ENCODE results near the gene PRKAG2. TPM values are rescaled to one million over a fixed set of nuclear protein-coding genes. Genes with fewer than 3 reads are reported as not detected.
A peak's percentile ranks its signal among the peaks of the same experiment; 100 is the strongest.

Gene PRKAG2
- total and polyA plus RNA-seq, 2 of the 13 experiments (the other 11 are each of a cell fraction or from before 2014, with no cell fraction given), result 0.90 to 1.3 TPM

DNA sequence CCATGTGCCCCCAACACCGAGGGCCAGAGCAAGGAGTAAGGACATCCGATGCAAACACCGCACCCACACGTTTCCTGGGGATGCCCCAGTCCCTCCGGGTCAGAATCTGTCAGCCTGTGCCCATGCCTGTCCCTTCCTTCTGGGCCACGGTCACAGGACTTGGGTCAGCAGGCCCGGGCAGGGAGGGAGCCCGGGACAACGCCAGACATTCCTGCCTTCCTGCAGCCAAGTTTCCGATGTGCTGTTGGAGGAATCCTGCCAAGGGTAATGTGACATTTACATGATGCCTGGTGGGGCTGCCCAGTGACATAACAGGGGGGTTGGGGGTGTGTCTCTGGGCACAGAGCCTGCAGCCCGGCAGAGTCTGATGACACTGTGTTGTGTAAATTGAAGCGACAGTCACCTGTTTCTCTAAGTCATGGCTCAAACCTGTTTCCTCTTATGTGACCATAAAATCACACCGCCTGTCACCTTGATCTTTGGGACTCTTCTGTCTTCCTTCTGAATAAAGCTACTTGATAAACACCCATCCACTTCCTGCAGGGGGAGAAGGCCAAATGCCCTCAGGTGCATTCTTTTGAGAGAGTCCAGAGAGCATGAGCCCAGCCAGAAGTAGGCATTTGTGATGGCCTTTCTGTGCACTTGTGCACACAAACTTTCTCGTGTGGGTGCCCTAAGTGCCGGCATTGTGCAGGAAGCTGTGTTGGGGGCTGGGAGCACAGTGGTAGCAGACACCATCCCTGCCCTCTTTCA is 181.9 kb downstream of the PRKAG2 start:
- CTCF ChIA-PET (ENCODE audit: low intra/inter-chr PET ratio, low total read pairs), result no interaction called here
- intact Hi-C loops (cut with micrococcal nuclease; ENCODE audit: unreplicated experiment), result no loop called here
- 25% methylated on average over 9 of the region's 15 CpGs for WGBS (ENCODE audit: low lambda C conversion rate)

More for the DNA sequence above, 181.9 kb downstream of the PRKAG2 start:
- Histone ChIP-seq H3K4me1 (ENCODE audit: insufficient read depth, low read length) (peaks cover 22% of the 10 kb centered on the region), H3K27ac (ENCODE audit: extremely low read length, insufficient read depth, low read length) (no peak overlapping the region), H3K79me2 (ENCODE audit: insufficient read depth, low read length) (no peaks in the 10 kb centered on the region), H3K27me3 (ENCODE audit: control insufficient read depth in 1 of 2, insufficient read depth in 2 of 2, low read length in 2 of 2) (peaks cover 1 to 22% of the 10 kb centered on the region in 2 experiments; a peak in 3 of 5 replicates), H3K9me3 (ENCODE audit: low read length) (no peaks in the 10 kb centered on the region), H2AFZ (ENCODE audit: low read length) (no peak overlapping the region), H4K20me1 (ENCODE audit: insufficient read depth, low read length) (no peaks in the 10 kb centered on the region), H3K36me3 (replicated peaks in 1 of 2; ENCODE audit: control insufficient read depth in 1 of 2, insufficient read depth in 2 of 2, low read length in 2 of 2) (no peaks in the 10 kb centered on the region), H3K9ac (ENCODE audit: insufficient read depth, low read depth, low read length) (no peak overlapping the region), H3K4me3 (replicated peaks in 1 of 3; ENCODE audit: insufficient read depth in 1 of 3, low read depth in 2 of 3, low read length in 3 of 3) (no peak overlapping the region), H3K4me2 (ENCODE audit: low read depth, low read length) (peak overlapping the region; percentile 12; the same call in 1 of the 2 replicates)
- in situ Hi-C loops (cut with HindIII; ENCODE audit: extremely low pct_ligation_motif_present, low pct_unique_long_range_greater_than_20kb), result no loop called here
- POLR2A ChIA-PET, result no interaction called here
- FAIRE-seq (no peak), ATAC-seq (peak; percentile 25), DNase-seq (ENCODE audit: low spot score) (peak; percentile 40)
- TF ChIP-seq POLR2G (IDR thresholded peaks at IDR 0.05; ENCODE audit: low read depth, low read length), result no peak
- 0 out of 2 replicates have a peak, but pooled peaks have one; percentile 19 for TF ChIP-seq PHF21A (CRISPR knock-in tag; IDR thresholded peaks at IDR 0.05)
- TF ChIP-seq, protein P1, sequence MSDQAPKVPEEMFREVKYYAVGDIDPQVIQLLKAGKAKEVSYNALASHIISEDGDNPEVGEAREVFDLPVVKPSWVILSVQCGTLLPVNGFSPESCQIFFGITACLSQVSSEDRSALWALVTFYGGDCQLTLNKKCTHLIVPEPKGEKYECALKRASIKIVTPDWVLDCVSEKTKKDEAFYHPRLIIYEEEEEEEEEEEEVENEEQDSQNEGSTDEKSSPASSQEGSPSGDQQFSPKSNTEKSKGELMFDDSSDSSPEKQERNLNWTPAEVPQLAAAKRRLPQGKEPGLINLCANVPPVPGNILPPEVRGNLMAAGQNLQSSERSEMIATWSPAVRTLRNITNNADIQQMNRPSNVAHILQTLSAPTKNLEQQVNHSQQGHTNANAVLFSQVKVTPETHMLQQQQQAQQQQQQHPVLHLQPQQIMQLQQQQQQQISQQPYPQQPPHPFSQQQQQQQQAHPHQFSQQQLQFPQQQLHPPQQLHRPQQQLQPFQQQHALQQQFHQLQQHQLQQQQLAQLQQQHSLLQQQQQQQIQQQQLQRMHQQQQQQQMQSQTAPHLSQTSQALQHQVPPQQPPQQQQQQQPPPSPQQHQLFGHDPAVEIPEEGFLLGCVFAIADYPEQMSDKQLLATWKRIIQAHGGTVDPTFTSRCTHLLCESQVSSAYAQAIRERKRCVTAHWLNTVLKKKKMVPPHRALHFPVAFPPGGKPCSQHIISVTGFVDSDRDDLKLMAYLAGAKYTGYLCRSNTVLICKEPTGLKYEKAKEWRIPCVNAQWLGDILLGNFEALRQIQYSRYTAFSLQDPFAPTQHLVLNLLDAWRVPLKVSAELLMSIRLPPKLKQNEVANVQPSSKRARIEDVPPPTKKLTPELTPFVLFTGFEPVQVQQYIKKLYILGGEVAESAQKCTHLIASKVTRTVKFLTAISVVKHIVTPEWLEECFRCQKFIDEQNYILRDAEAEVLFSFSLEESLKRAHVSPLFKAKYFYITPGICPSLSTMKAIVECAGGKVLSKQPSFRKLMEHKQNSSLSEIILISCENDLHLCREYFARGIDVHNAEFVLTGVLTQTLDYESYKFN (CRISPR knock-in tag; conservative IDR thresholded peaks at IDR 0.05), result 0 out of 2 replicates have a peak, but pooled peaks have one; percentile 21
- TF ChIP-seq ARNT (IDR thresholded peaks at IDR 0.05), result no peak
- TF ChIP-seq RELA (CRISPR knock-in tag; IDR thresholded peaks at IDR 0.05), result no peak
- TF ChIP-seq TFAP4 (IDR thresholded peaks at IDR 0.05; ENCODE audit: borderline replicate concordance, low read depth), result peak; percentile 9; the same call in 1 of the 2 replicates
- TF ChIP-seq GFI1 (CRISPR knock-in tag; IDR thresholded peaks at IDR 0.05; ENCODE audit: borderline replicate concordance), result peak; percentile 46; the same call in 1 of the 2 replicates
- peak; percentile 22 for TF ChIP-seq TEAD3 (CRISPR knock-in tag; optimal IDR thresholded peaks at IDR 0.05; ENCODE audit: borderline replicate concordance)
- TF ChIP-seq, protein P2, sequence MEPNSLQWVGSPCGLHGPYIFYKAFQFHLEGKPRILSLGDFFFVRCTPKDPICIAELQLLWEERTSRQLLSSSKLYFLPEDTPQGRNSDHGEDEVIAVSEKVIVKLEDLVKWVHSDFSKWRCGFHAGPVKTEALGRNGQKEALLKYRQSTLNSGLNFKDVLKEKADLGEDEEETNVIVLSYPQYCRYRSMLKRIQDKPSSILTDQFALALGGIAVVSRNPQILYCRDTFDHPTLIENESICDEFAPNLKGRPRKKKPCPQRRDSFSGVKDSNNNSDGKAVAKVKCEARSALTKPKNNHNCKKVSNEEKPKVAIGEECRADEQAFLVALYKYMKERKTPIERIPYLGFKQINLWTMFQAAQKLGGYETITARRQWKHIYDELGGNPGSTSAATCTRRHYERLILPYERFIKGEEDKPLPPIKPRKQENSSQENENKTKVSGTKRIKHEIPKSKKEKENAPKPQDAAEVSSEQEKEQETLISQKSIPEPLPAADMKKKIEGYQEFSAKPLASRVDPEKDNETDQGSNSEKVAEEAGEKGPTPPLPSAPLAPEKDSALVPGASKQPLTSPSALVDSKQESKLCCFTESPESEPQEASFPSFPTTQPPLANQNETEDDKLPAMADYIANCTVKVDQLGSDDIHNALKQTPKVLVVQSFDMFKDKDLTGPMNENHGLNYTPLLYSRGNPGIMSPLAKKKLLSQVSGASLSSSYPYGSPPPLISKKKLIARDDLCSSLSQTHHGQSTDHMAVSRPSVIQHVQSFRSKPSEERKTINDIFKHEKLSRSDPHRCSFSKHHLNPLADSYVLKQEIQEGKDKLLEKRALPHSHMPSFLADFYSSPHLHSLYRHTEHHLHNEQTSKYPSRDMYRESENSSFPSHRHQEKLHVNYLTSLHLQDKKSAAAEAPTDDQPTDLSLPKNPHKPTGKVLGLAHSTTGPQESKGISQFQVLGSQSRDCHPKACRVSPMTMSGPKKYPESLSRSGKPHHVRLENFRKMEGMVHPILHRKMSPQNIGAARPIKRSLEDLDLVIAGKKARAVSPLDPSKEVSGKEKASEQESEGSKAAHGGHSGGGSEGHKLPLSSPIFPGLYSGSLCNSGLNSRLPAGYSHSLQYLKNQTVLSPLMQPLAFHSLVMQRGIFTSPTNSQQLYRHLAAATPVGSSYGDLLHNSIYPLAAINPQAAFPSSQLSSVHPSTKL (CRISPR knock-in tag; IDR thresholded peaks at IDR 0.05), result peak; percentile 20; the same call in 1 of the 2 replicates
- TF ChIP-seq CREB1 (IDR thresholded peaks at IDR 0.05), result peak; percentile 27; the same call in 1 of the 2 replicates
- no peak for TF ChIP-seq CREB1 (CRISPR knock-in tag; IDR thresholded peaks at IDR 0.05)
- TF ChIP-seq, protein P3, sequence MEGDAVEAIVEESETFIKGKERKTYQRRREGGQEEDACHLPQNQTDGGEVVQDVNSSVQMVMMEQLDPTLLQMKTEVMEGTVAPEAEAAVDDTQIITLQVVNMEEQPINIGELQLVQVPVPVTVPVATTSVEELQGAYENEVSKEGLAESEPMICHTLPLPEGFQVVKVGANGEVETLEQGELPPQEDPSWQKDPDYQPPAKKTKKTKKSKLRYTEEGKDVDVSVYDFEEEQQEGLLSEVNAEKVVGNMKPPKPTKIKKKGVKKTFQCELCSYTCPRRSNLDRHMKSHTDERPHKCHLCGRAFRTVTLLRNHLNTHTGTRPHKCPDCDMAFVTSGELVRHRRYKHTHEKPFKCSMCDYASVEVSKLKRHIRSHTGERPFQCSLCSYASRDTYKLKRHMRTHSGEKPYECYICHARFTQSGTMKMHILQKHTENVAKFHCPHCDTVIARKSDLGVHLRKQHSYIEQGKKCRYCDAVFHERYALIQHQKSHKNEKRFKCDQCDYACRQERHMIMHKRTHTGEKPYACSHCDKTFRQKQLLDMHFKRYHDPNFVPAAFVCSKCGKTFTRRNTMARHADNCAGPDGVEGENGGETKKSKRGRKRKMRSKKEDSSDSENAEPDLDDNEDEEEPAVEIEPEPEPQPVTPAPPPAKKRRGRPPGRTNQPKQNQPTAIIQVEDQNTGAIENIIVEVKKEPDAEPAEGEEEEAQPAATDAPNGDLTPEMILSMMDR (CRISPR knock-in tag; IDR thresholded peaks at IDR 0.05), result 0 out of 2 replicates have a peak, but pooled peaks have one; percentile 4
- TF ChIP-seq ELF3 (CRISPR knock-in tag; IDR thresholded peaks at IDR 0.05), result 0 out of 2 replicates have a peak, but pooled peaks have one; percentile 46
- peak; percentile 31 for TF ChIP-seq HNF4A (CRISPR knock-in tag; IDR thresholded peaks at IDR 0.05)
- BruUV-seq (replicated peaks), result no TSS peak
